Immature natural killer cell (primary cell): Measurements from ENCODE around the gene GMEB2. TPM values are rescaled to one million over a fixed set of nuclear protein-coding genes. Genes with fewer than 3 reads are reported as not detected.

Experiments
- DNase-seq, 3 donors: peaks; one replicate each; pipeline ENCODE4 v3.0.0; 2022; ENCODE audit warnings: mixed read lengths in 1 of 3
- H3K27ac Mint-ChIP-seq, 6 donors: one replicate each; pipeline ENCODE4 v1.8.0; 2020; ENCODE audit warnings: mixed read lengths in 6 of 6, mild to moderate bottlenecking in 5 of 6, inconsistent platforms in 4 of 6, moderate library complexity in 3 of 6
- H3K27me3 Mint-ChIP-seq, 3 donors: one replicate each; pipeline ENCODE4 v1.8.0; 2020 to 2021; ENCODE audit warnings: low read depth in 3 of 3, mild to moderate bottlenecking in 3 of 3, mixed read lengths in 3 of 3, moderate library complexity in 3 of 3, inconsistent platforms in 1 of 3
- H3K36me3 Mint-ChIP-seq, 3 donors: one replicate each; pipeline ENCODE4 v1.8.0; 2020; ENCODE audit warnings: mixed read lengths in 3 of 3, inconsistent platforms in 2 of 3, mild to moderate bottlenecking in 2 of 3
- H3K4me1 Mint-ChIP-seq, 2 donors: one replicate each; pipeline ENCODE4 v1.8.0; 2020; ENCODE audit warnings: inconsistent platforms in 2 of 2, mild to moderate bottlenecking in 2 of 2, mixed read lengths in 2 of 2, moderate library complexity in 1 of 2
- H3K4me3 Mint-ChIP-seq, 5 donors: one replicate each; pipeline ENCODE4 v1.8.0; 2020; ENCODE audit warnings: mild to moderate bottlenecking in 5 of 5, mixed read lengths in 5 of 5, inconsistent platforms in 3 of 5, moderate library complexity in 3 of 5
- H3K9me3 Mint-ChIP-seq, 6 donors: one replicate each; pipeline ENCODE4 v1.8.0; 2020; ENCODE audit warnings: mild to moderate bottlenecking in 6 of 6, mixed read lengths in 6 of 6, inconsistent platforms in 4 of 6, moderate library complexity in 3 of 6
- polyA plus RNA-seq, 3 donors: library from polyadenylated mRNA; unstranded; fragments of 300-500 nt; fragmentation: Illumina TruSeq; gene quantifications; one replicate each; pipeline ENCODE4 v1.2.3, GENCODE V29; 2021

The GMEB2 gene
- polyA plus RNA-seq, 3 donors from 2014 or later, result 2.7 to 11.4 TPM; not detected in 1

DNA sequence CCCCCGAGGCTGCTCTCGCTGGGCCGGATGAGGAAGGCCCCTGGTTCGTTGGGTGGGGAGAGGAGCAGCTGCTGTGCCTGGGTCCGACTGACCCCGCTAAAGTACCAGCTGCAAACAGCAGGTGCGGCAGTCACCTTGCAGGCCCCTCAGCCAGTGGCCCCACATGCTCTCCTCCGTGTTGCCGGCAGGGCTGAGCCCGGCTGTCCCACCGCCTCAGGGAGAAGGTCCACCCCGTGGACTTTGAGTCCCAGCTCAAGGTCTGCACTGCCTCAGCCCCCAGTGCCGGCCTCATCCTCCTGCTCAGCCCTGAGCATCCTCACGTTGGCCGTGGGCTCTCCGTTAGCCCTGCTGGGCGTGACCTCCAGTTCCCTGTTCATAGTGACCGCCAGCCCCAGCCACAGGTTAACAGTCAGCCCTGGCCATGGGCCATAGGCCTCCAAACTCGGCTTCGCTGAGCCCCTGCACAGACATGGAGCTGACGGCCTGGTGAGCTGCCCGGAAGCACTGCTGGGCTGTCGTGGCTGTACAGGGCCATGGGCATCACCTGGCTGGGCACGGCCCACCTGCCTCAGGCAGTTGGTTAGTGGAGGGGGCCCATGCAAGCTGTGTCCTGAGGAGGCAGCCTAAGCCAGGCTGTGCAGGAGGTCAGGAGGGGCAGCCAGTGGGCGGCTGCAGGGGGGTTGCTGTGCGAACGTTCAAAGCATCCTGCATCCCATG, 82.5 kb downstream of the GMEB2 start:
- H3K9me3 Mint-ChIP-seq, result no peaks in the 10 kb centered on the region
- peaks cover 0 to 5% (median 0%) of the 10 kb centered on the region in 3 donors for H3K36me3 Mint-ChIP-seq
- no peak overlapping the region for H3K4me3 Mint-ChIP-seq
- no peak overlapping the region for H3K27ac Mint-ChIP-seq
- H3K4me1 Mint-ChIP-seq, result no peaks in the 10 kb centered on the region
- H3K27me3 Mint-ChIP-seq, result peaks cover 5 to 6% (median 5%) of the 10 kb centered on the region in 3 donors
- DNase-seq, result no peak

DNA sequence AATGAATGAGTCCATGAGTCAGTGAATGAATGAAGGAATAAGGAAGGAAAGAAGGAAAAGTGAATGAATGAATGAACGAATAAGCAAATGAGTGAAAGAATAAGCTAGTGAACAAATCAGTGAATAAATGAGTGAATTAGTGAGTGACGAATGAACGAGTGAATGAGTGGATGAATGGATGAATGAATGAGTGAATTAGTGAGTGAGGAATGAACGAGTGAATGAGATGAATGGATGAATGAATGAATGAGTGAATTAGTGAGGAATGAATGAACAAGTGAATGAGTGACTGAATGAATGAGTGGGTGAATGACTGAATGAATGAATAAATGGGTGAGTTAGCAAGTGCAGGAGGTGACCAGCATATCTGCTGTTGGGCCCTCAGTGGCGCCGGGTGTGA, 83.2 kb downstream of the GMEB2 start:
- no peaks in the 10 kb centered on the region for H3K9me3 Mint-ChIP-seq
- no peak for DNase-seq
- H3K27me3 Mint-ChIP-seq, result peaks cover 3 to 5% (median 4%) of the 10 kb centered on the region in 3 donors
- H3K4me1 Mint-ChIP-seq, result no peaks in the 10 kb centered on the region
- H3K4me3 Mint-ChIP-seq, result peak overlapping the region in 1 of 5 donors; percentile 17
- H3K27ac Mint-ChIP-seq, result no peak overlapping the region
- H3K36me3 Mint-ChIP-seq, result peaks cover 0 to 5% (median 0%) of the 10 kb centered on the region in 3 donors

DNA sequence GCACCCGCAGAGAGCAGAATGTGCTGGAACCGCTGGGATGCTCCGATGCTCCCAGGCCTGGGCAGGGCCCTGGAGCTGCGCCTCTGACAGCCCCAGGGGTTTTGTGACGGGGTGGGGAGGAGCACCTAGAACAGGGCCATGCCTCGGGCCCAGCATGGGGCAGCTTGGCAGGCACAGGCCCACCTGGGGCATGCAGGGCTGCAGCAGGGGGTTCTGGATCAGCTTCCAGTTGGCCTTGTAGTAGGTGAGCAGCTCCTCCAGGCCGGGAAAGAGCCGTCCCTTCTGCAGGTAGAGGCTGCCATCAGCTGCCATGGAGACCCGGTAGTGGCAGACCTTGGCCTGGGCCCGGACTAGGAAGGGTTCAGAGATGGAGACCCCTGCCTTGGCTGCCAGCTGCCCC, 83.8 kb downstream of the GMEB2 start:
- no peaks in the 10 kb centered on the region for H3K4me1 Mint-ChIP-seq
- peaks cover 0 to 5% (median 0%) of the 10 kb centered on the region in 3 donors for H3K36me3 Mint-ChIP-seq
- H3K27ac Mint-ChIP-seq, result no peak overlapping the region
- no peak overlapping the region for H3K4me3 Mint-ChIP-seq
- no peak for DNase-seq
- peaks cover 3% of the 10 kb centered on the region in 3 donors for H3K27me3 Mint-ChIP-seq
- H3K9me3 Mint-ChIP-seq, result no peaks in the 10 kb centered on the region

DNA sequence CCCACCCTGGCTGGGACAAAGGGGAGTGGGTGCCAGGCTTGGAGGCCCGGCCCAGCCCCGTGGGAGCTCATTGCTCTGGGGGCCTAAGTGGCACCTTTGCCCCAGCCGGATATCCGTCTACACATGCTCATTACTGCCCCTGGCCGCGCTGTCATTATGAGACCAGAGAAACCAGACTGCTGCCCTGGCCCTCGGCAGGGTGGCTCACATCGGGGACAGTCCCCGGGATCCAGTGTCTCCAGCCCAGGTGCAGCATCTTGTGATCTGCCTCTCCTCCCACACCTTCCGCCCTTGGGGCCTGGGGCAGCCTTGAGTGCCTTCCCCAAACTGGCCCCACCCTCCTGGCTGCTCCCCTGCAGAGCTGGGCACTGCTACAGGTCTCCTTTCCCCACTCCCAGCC, 84.2 kb downstream of the GMEB2 start:
- peaks cover 0 to 2% of the 10 kb centered on the region in 2 donors for H3K4me1 Mint-ChIP-seq
- peaks cover 0 to 5% (median 0%) of the 10 kb centered on the region in 3 donors for H3K36me3 Mint-ChIP-seq
- H3K27ac Mint-ChIP-seq, result no peak overlapping the region
- no peak overlapping the region for H3K4me3 Mint-ChIP-seq
- H3K9me3 Mint-ChIP-seq, result no peaks in the 10 kb centered on the region
- DNase-seq, result no peak
- peaks cover 3% of the 10 kb centered on the region in 3 donors for H3K27me3 Mint-ChIP-seq

DNA sequence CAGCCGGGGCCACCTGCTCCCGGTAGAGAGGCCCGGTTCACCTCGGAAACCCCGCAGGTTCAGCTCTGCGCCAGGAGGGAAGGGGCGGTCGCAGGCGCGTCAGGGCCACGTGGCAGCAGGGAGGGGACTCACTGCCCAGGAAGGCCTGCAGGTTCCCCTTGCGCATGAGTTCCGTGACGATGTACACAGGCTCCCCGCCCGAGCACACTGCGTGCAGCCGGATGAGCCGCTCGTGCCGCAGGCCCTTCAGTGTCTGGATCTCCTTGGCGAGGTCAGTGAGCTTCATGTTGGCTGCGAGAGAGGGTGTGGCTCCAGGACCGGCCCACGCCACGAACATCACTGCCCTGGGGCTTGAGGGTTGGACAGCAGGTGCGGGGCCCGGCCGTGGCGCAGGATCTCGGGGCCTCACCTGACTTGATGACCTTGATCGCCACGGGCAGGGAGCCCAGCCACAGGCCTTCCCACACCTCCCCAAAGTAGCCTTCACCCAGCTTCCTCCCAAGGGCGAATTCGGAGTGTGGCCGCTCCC, 84.8 kb downstream of the GMEB2 start:
- no peak overlapping the region for H3K27ac Mint-ChIP-seq
- peaks cover 0 to 2% of the 10 kb centered on the region in 2 donors for H3K4me1 Mint-ChIP-seq
- peaks cover 3% of the 10 kb centered on the region in 3 donors for H3K27me3 Mint-ChIP-seq
- no peak overlapping the region for H3K4me3 Mint-ChIP-seq
- H3K9me3 Mint-ChIP-seq, result no peaks in the 10 kb centered on the region
- H3K36me3 Mint-ChIP-seq, result peaks cover 0 to 5% (median 0%) of the 10 kb centered on the region in 3 donors
- no peak for DNase-seq

DNA sequence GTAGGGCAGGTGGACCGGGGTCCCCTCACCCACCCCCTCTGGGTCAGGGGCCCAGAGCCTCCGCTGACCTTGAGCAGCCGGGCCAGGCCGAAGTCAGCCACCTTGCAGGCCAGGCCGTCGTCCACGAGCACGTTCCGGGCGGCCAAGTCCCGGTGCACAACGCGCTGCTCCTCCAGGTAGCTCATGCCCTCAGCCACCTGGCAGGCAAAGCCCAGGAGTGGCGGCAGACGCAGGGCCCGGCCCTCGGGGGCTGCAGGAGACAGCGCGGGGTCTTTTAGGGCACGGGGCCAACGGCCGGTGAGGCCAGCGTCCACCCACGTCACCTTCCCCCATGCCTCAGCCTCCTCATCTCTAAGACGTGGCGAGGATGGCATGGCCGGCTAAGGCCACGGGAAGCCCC, 85.5 kb downstream of the GMEB2 start:
- DNase-seq, result no peak
- Mint-ChIP-seq H3K27me3 (peaks cover 1 to 7% (median 3%) of the 10 kb centered on the region in 3 donors), H3K36me3 (peaks cover 0 to 5% (median 0%) of the 10 kb centered on the region in 3 donors), H3K27ac (no peak overlapping the region), H3K4me3 (no peak overlapping the region), H3K4me1 (peaks cover 0 to 4% of the 10 kb centered on the region in 2 donors), H3K9me3 (no peaks in the 10 kb centered on the region)

DNA sequence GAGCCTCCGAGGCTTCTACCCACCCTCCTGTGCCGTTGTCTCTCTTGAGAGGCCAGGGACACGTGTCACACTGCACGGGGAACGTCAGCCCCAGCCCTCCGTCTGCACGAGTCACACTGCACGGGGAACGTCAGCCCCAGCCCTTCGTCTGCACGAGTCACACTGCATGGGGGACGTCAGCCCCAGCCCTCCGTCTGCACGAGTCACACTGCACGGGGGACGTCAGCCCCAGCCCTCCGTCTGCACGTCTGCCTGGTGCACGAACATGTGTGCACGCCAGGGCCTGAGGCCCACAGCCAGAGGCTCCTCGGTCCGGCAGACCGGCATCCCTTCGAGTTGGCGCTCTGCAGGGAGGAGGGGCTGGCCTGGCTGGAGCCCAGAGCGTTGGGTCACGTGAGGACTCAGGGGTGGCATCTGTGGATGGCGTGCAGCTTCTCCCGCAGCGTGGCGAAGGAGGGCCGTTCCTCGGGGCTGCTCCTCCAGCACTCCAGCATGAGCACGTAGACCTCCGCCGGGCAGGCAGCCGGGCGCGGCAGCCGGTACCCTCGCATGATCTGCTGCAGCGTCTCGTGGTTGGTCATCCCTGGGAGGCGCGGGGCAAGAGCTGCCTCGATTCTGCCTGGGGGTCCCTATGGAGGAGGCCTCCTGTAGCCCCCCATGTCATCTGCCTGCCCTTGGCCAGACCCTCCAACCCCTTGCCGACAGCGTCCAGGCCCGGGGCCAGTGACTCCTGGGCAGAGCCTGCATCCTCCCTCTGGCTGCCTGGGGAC, 86.3 kb downstream of the GMEB2 start:
- no peaks in the 10 kb centered on the region for H3K9me3 Mint-ChIP-seq
- peaks cover 0 to 4% of the 10 kb centered on the region in 2 donors for H3K4me1 Mint-ChIP-seq
- H3K27me3 Mint-ChIP-seq, result peaks cover 0 to 6% (median 3%) of the 10 kb centered on the region in 3 donors
- H3K27ac Mint-ChIP-seq, result no peak overlapping the region
- DNase-seq, result no peak
- H3K4me3 Mint-ChIP-seq, result no peak overlapping the region
- peaks cover 0 to 5% (median 0%) of the 10 kb centered on the region in 3 donors for H3K36me3 Mint-ChIP-seq

DNA sequence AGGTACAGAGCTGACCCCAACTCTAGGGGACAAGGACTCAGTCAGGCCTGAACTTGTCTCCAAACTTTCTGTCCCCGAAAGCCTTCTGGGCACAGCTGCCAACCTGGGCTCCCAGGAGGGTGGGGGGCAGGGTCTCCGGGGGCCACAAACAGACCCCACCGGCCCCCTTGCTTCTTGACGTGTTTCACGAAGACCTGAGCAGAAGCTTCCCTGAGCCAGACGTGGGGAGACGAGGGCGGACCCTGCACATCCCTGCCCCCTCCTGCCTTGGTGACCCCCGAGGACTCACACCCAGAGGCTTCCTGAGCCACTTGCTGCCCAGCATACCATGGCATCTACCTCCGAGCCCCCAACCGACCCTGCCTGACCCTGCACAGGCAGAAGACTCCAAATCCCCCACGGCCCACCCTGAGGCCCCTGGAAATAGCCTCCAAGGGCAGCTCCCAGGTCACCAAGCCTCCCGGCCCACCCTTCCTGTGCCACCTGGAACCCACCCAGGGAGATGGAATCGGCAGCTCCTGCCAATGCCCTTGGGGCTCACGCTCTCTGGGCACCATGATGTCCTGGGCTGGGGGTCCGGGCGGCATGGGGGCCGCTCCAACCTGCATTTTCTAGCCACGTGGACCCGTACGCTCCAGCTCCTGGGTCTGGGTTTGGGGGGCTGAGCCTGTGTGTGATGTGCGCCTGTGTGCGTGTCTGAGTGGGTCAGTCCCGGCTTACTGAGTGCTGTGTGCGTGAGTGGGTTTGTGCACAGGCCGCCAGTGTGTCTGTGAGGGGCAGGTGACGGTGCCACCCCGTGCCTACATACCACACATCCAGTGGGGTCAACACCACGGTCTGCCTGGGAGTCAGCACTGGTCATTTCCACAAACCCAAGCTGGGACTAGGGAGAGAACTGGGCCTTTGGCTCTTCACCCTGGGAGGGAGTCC, 87.2 kb downstream of the GMEB2 start:
- Mint-ChIP-seq H3K9me3 (no peaks in the 10 kb centered on the region), H3K27me3 (peaks cover 0 to 4% (median 3%) of the 10 kb centered on the region in 3 donors), H3K27ac (no peak overlapping the region), H3K36me3 (peaks cover 0 to 5% (median 0%) of the 10 kb centered on the region in 3 donors), H3K4me1 (peaks cover 0 to 4% of the 10 kb centered on the region in 2 donors), H3K4me3 (no peak overlapping the region)
- no peak for DNase-seq

DNA sequence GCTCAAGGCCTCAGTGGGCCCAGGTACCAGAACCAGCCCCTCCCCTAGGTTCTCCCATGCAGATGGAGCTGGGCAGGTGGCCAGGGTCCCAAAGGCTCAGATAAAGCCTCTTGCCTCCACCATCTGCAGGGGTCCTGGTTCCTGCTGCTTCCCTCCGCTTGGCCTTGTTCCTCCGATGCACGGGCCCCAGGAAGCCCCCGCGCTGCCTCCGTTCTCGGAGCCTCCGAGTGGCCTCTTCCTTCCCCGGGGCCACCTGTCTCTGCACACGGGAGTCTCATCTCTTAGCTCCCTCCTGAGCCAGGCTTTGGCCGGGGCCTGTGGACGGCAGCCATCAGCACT, 87.8 kb downstream of the GMEB2 start:
- DNase-seq, result no peak
- no peaks in the 10 kb centered on the region for H3K9me3 Mint-ChIP-seq
- peaks cover 0 to 5% (median 0%) of the 10 kb centered on the region in 3 donors for H3K36me3 Mint-ChIP-seq
- no peak overlapping the region for H3K4me3 Mint-ChIP-seq
- peaks cover 0 to 4% (median 3%) of the 10 kb centered on the region in 3 donors for H3K27me3 Mint-ChIP-seq
- peaks cover 0 to 4% of the 10 kb centered on the region in 2 donors for H3K4me1 Mint-ChIP-seq
- no peak overlapping the region for H3K27ac Mint-ChIP-seq

DNA sequence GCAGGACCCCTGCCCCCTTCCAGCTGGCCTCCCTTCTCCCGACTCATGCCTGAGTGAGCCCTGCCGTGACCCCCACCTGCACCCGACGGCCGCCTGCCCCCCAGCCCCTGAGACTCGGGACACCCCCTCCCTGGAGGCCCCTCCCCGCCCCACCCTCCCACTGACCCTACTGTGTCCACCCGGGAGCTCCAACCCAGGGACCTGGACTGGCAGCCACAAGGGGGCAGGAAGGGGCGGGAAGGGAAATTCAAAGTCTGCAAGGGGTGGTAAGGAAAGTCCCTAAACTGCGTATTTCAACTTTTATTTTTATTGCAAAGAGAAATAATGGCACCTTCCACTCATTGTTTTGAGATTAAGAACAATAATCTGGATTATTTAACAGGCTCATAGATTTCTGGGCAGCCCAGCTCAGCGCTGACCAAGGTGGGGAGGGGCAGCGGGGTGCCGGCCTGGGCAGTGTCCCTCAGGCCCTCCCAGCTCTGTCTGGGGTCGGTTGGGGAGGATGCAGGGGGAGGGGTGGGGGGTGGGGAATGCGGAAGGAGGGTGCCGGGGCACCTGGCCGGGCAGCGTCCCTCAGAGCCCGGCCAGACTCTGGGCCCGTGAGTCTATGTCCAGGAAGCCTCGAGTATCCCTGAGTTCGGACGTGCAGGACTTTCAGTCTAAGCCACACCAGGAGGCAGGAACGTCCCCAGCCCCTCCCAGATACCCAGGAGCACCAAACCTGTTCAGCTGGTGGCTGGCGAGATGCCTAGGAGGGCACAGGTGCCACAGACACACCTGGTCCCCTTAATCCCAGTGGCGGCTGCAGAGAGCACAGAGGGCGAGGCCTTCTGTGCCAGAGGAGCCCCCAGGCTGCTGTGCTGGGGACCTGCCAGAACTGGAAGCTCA, 88.5 kb downstream of the GMEB2 start:
- peaks cover 0 to under 1% (median 0%) of the 10 kb centered on the region in 3 donors for H3K36me3 Mint-ChIP-seq
- no peak for DNase-seq
- H3K4me3 Mint-ChIP-seq, result peak overlapping the region in 4 of 5 donors; percentile 69 to 79 (median 77)
- peak overlapping the region in 3 of 6 donors; percentile 53 to 84 (median 84) for H3K27ac Mint-ChIP-seq
- no peaks in the 10 kb centered on the region for H3K9me3 Mint-ChIP-seq
- peaks cover 0 to 4% (median 3%) of the 10 kb centered on the region in 3 donors for H3K27me3 Mint-ChIP-seq
- peaks cover 0 to 4% of the 10 kb centered on the region in 2 donors for H3K4me1 Mint-ChIP-seq
